ENCODE data around the gene CCR2.

Gene CCR2

DNA sequence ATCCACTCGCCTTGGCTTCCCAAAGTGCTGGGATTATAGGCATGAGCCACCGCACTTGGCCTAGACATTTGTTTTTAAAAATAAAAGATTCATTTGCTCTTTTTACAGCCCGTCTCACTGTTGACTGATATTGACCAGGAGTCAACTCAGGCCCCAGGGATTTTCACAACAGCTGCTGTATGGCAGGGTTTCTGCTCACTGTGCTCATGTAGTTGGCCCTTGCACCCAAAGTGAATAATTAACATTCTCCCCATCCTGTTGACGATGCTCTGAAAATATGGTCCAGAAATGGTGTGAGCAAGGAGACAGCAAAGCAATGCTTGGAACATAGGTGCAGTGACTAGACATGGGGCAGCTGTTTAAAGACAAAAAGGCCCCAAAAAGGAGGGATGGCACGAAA, 13.9 kb downstream of the CCR2 start:
- Histone ChIP-seq H3K4me1 (ENCODE audit: control insufficient read depth, insufficient read depth, low read length, poor library complexity, severe bottlenecking) (peaks cover 5% of the 10 kb centered on the region), H3K4me3 (ENCODE audit: extremely low read depth, insufficient read depth, low read length, poor library complexity, severe bottlenecking) (no peak overlapping the region), H3K27ac (ENCODE audit: low read depth, low read length, severe bottlenecking) (no peak overlapping the region), H3K36me3 (ENCODE audit: control insufficient read depth, insufficient read depth, low read length) (no peaks in the 10 kb centered on the region), H3K9me3 (ENCODE audit: control insufficient read depth, low read length) (no peaks in the 10 kb centered on the region)
- 96 to 98% methylated on average over 3 to 4 of the region's 5 CpGs for WGBS, 2 experiments (ENCODE audit: insufficient coverage in 2 of 2)

- H3K4me3 ChIP-seq (ENCODE audit: extremely low read depth, insufficient read depth, low read length, poor library complexity, severe bottlenecking) = no peak overlapping the region
Observed at GRCh38 chr3:46368569-46368968, 14.7 kb downstream of the CCR2 start.

GRCh38 chr3:46369151-46369550, 15.2 kb downstream of the CCR2 start:
- H3K4me3 ChIP-seq (ENCODE audit: extremely low read depth, insufficient read depth, low read length, poor library complexity, severe bottlenecking) = no peak overlapping the region
- 100% methylated on average over 3 to 4 of the region's 4 CpGs for WGBS, 2 experiments (ENCODE audit: insufficient coverage in 2 of 2)
- no peak overlapping the region for H3K27ac ChIP-seq (ENCODE audit: low read depth, low read length, severe bottlenecking)
- H3K9me3 ChIP-seq (ENCODE audit: control insufficient read depth, low read length) = no peaks in the 10 kb centered on the region
- H3K4me1 ChIP-seq (ENCODE audit: control insufficient read depth, insufficient read depth, low read length, poor library complexity, severe bottlenecking) = peaks cover 5% of the 10 kb centered on the region
- H3K36me3 ChIP-seq (ENCODE audit: control insufficient read depth, insufficient read depth, low read length) = no peaks in the 10 kb centered on the region

More at GRCh38 chr3:46368569-46368968, 14.7 kb downstream of the CCR2 start:
- Histone ChIP-seq H3K4me1 (ENCODE audit: control insufficient read depth, insufficient read depth, low read length, poor library complexity, severe bottlenecking) (peaks cover 5% of the 10 kb centered on the region), H3K27ac (ENCODE audit: low read depth, low read length, severe bottlenecking) (no peak overlapping the region), H3K36me3 (ENCODE audit: control insufficient read depth, insufficient read depth, low read length) (no peaks in the 10 kb centered on the region), H3K9me3 (ENCODE audit: control insufficient read depth, low read length) (no peaks in the 10 kb centered on the region)
- 40 to 51% methylated on average over 3 of the region's 7 CpGs for WGBS, 2 experiments (ENCODE audit: insufficient coverage in 2 of 2)

DNA sequence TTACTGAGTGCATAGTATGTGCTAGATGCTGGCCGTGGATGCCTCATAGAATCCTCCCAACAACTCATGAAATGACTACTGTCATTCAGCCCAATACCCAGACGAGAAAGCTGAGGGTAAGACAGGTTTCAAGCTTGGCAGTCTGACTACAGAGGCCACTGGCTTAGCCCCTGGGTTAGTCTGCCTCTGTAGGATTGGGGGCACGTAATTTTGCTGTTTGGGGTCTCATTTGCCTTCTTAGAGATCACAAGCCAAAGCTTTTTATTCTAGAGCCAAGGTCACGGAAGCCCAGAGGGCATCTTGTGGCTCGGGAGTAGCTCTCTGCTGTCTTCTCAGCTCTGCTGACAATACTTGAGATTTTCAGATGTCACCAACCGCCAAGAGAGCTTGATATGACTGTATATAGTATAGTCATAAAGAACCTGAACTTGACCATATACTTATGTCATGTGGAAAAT, 15.8 kb downstream of the CCR2 start:
- H3K27ac ChIP-seq (ENCODE audit: low read depth, low read length, severe bottlenecking) = no peak overlapping the region
- WGBS, 2 experiments (ENCODE audit: insufficient coverage in 2 of 2) = 78 to 81% methylated on average over 2 to 4 of the region's 6 CpGs

DNA sequence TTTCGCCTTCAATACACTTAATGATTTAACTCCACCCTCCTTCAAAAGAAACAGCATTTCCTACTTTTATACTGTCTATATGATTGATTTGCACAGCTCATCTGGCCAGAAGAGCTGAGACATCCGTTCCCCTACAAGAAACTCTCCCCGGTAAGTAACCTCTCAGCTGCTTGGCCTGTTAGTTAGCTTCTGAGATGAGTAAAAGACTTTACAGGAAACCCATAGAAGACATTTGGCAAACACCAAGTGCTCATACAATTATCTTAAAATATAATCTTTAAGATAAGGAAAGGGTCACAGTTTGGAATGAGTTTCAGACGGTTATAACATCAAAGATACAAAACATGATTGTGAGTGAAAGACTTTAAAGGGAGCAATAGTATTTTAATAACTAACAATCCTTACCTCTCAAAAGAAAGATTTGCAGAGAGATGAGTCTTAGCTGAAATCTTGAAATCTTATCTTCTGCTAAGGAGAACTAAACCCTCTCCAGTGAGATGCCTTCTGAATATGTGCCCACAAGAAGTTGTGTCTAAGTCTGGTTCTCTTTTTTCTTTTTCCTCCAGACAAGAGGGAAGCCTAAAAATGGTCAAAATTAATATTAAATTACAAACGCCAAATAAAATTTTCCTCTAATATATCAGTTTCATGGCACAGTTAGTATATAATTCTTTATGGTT, 17.1 kb downstream of the CCR2 start, which contains the start of gene CCR5:
Gene CCR5 (plus strand): TSS at position 108 of the 680 bp plus-strand sequence. CDS start 1,957 bp downstream, outside the sequence.
- 96 to 100% methylated on average over 1 to 3 of the region's 5 CpGs for WGBS, 2 experiments (ENCODE audit: insufficient coverage in 2 of 2)

More for the DNA sequence above, 15.8 kb downstream of the CCR2 start:
- no peak overlapping the region for H3K4me3 ChIP-seq (ENCODE audit: extremely low read depth, insufficient read depth, low read length, poor library complexity, severe bottlenecking)
- H3K4me1 ChIP-seq (ENCODE audit: control insufficient read depth, insufficient read depth, low read length, poor library complexity, severe bottlenecking) = peaks cover 5% of the 10 kb centered on the region
- no peaks in the 10 kb centered on the region for H3K9me3 ChIP-seq (ENCODE audit: control insufficient read depth, low read length)
- H3K36me3 ChIP-seq (ENCODE audit: control insufficient read depth, insufficient read depth, low read length) = no peaks in the 10 kb centered on the region

GRCh38 chr3:46371519-46372340, 17.8 kb downstream of the CCR2 start:
- Histone ChIP-seq H3K27ac (ENCODE audit: low read depth, low read length, severe bottlenecking) (no peak overlapping the region), H3K36me3 (ENCODE audit: control insufficient read depth, insufficient read depth, low read length) (no peaks in the 10 kb centered on the region), H3K4me3 (ENCODE audit: extremely low read depth, insufficient read depth, low read length, poor library complexity, severe bottlenecking) (no peak overlapping the region), H3K4me1 (ENCODE audit: control insufficient read depth, insufficient read depth, low read length, poor library complexity, severe bottlenecking) (peaks cover 5% of the 10 kb centered on the region), H3K9me3 (ENCODE audit: control insufficient read depth, low read length) (no peaks in the 10 kb centered on the region)
- 81 to 83% methylated on average over 6 to 8 of the region's 10 CpGs for WGBS, 2 experiments (ENCODE audit: insufficient coverage in 2 of 2)

More for the DNA sequence above, 17.1 kb downstream of the CCR2 start, which contains the start of gene CCR5:
- Histone ChIP-seq H3K27ac (ENCODE audit: low read depth, low read length, severe bottlenecking) (no peak within 1 kb of the TSS), H3K36me3 (ENCODE audit: control insufficient read depth, insufficient read depth, low read length) (no peaks in the 10 kb centered on the region), H3K4me1 (ENCODE audit: control insufficient read depth, insufficient read depth, low read length, poor library complexity, severe bottlenecking) (peaks cover 5% of the 10 kb centered on the region), H3K4me3 (ENCODE audit: extremely low read depth, insufficient read depth, low read length, poor library complexity, severe bottlenecking) (no peak within 1 kb of the TSS), H3K9me3 (ENCODE audit: control insufficient read depth, low read length) (no peaks in the 10 kb centered on the region)

DNA sequence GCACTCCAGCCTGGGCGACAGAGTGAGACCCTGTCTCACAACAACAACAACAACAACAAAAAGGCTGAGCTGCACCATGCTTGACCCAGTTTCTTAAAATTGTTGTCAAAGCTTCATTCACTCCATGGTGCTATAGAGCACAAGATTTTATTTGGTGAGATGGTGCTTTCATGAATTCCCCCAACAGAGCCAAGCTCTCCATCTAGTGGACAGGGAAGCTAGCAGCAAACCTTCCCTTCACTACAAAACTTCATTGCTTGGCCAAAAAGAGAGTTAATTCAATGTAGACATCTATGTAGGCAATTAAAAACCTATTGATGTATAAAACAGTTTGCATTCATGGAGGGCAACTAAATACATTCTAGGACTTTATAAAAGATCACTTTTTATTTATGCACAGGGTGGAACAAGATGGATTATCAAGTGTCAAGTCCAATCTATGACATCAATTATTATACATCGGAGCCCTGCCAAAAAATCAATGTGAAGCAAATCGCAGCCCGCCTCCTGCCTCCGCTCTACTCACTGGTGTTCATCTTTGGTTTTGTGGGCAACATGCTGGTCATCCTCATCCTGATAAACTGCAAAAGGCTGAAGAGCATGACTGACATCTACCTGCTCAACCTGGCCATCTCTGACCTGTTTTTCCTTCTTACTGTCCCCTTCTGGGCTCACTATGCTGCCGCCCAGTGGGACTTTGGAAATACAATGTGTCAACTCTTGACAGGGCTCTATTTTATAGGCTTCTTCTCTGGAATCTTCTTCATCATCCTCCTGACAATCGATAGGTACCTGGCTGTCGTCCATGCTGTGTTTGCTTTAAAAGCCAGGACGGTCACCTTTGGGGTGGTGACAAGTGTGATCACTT, 18.8 kb downstream of the CCR2 start:
- no peak overlapping the region for H3K27ac ChIP-seq (ENCODE audit: low read depth, low read length, severe bottlenecking)
- no peak overlapping the region for H3K4me3 ChIP-seq (ENCODE audit: extremely low read depth, insufficient read depth, low read length, poor library complexity, severe bottlenecking)
- no peaks in the 10 kb centered on the region for H3K36me3 ChIP-seq (ENCODE audit: control insufficient read depth, insufficient read depth, low read length)
- peaks cover 5% of the 10 kb centered on the region for H3K4me1 ChIP-seq (ENCODE audit: control insufficient read depth, insufficient read depth, low read length, poor library complexity, severe bottlenecking)
- WGBS, 2 experiments (ENCODE audit: insufficient coverage in 2 of 2) = 92 to 94% methylated on average over 4 to 6 of the region's 9 CpGs
- H3K9me3 ChIP-seq (ENCODE audit: control insufficient read depth, low read length) = no peaks in the 10 kb centered on the region

DNA sequence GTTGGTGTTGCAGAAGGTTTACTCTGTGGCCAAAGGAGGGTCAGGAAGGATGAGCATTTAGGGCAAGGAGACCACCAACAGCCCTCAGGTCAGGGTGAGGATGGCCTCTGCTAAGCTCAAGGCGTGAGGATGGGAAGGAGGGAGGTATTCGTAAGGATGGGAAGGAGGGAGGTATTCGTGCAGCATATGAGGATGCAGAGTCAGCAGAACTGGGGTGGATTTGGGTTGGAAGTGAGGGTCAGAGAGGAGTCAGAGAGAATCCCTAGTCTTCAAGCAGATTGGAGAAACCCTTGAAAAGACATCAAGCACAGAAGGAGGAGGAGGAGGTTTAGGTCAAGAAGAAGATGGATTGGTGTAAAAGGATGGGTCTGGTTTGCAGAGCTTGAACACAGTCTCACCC, 20.8 kb downstream of the CCR2 start:
- Histone ChIP-seq H3K27ac (ENCODE audit: low read depth, low read length, severe bottlenecking) (no peak overlapping the region), H3K36me3 (ENCODE audit: control insufficient read depth, insufficient read depth, low read length) (no peaks in the 10 kb centered on the region), H3K9me3 (ENCODE audit: control insufficient read depth, low read length) (no peaks in the 10 kb centered on the region), H3K4me3 (ENCODE audit: extremely low read depth, insufficient read depth, low read length, poor library complexity, severe bottlenecking) (no peak overlapping the region), H3K4me1 (ENCODE audit: control insufficient read depth, insufficient read depth, low read length, poor library complexity, severe bottlenecking) (peaks cover 5% of the 10 kb centered on the region)
- 74 to 86% methylated on average over 3 of the region's 3 CpGs for WGBS, 2 experiments (ENCODE audit: insufficient coverage in 2 of 2)

DNA sequence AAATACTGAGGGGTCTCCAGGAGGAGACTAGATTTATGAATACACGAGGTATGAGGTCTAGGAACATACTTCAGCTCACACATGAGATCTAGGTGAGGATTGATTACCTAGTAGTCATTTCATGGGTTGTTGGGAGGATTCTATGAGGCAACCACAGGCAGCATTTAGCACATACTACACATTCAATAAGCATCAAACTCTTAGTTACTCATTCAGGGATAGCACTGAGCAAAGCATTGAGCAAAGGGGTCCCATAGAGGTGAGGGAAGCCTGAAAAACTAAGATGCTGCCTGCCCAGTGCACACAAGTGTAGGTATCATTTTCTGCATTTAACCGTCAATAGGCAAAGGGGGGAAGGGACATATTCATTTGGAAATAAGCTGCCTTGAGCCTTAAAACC, 21.3 kb downstream of the CCR2 start:
- no peak overlapping the region for H3K27ac ChIP-seq (ENCODE audit: low read depth, low read length, severe bottlenecking)
- peaks cover 5% of the 10 kb centered on the region for H3K4me1 ChIP-seq (ENCODE audit: control insufficient read depth, insufficient read depth, low read length, poor library complexity, severe bottlenecking)
- no peaks in the 10 kb centered on the region for H3K9me3 ChIP-seq (ENCODE audit: control insufficient read depth, low read length)
- H3K4me3 ChIP-seq (ENCODE audit: extremely low read depth, insufficient read depth, low read length, poor library complexity, severe bottlenecking) = no peak overlapping the region
- WGBS, 2 experiments (ENCODE audit: insufficient coverage in 2 of 2) = 100% methylated on average over 1 of the region's 2 CpGs; no CpG with 5 or more reads in 1 of the 2 experiments
- no peaks in the 10 kb centered on the region for H3K36me3 ChIP-seq (ENCODE audit: control insufficient read depth, insufficient read depth, low read length)

GRCh38 chr3:46375814-46376213, 21.9 kb downstream of the CCR2 start:
- 26 to 37% methylated on average over 2 of the region's 2 CpGs for WGBS, 2 experiments (ENCODE audit: insufficient coverage in 2 of 2)
- Histone ChIP-seq H3K4me1 (ENCODE audit: control insufficient read depth, insufficient read depth, low read length, poor library complexity, severe bottlenecking) (peaks cover 4% of the 10 kb centered on the region), H3K27ac (ENCODE audit: low read depth, low read length, severe bottlenecking) (no peak overlapping the region), H3K4me3 (ENCODE audit: extremely low read depth, insufficient read depth, low read length, poor library complexity, severe bottlenecking) (no peak overlapping the region), H3K36me3 (ENCODE audit: control insufficient read depth, insufficient read depth, low read length) (no peaks in the 10 kb centered on the region), H3K9me3 (ENCODE audit: control insufficient read depth, low read length) (no peaks in the 10 kb centered on the region)

All from mesodermal cell (in vitro differentiated cells).